ENCODE measurements around the gene FAM187B. TPM values are rescaled to one million over a fixed set of nuclear protein-coding genes. Genes with fewer than 3 reads are reported as not detected.

Gene FAM187B
- total and polyA plus RNA-seq, 2 donors (not counting 1 experiment from before 2014, with no cell fraction given), result 0.25 TPM; not detected in 1

- intact Hi-C loops (cut with micrococcal nuclease), result no loop called here
- Histone ChIP-seq H3K36me3 (replicated peaks in 1 of 2; ENCODE audit: control extremely low read depth in 1 of 2, control insufficient read depth in 1 of 2, extremely low read depth in 1 of 2, insufficient read depth in 2 of 2, low read length in 1 of 2) (no peaks in the 10 kb centered on the region), H3K4me3 (ENCODE audit: control extremely low read depth in 1 of 5, extremely low read depth in 1 of 5, insufficient read depth in 1 of 5, low read depth in 2 of 5, low read length in 4 of 5) (no peak overlapping the region), H3K9me3 (ENCODE audit: control extremely low read depth in 1 of 3, control insufficient read depth in 2 of 3, insufficient read depth in 1 of 3, low read length in 2 of 3) (peaks cover 0 to 6% (median 1%) of the 10 kb centered on the region in 3 donors), H4K20me1 (ENCODE audit: control insufficient read depth, insufficient read depth, low read length, poor library complexity, severe bottlenecking) (no peaks in the 10 kb centered on the region), H3K4me1 (ENCODE audit: control insufficient read depth in 2 of 2, insufficient read depth in 2 of 2, low read length in 2 of 2) (no peaks in the 10 kb centered on the region), H3K27ac (ENCODE audit: low read length in 2 of 2) (no peak overlapping the region), H2AFZ (ENCODE audit: insufficient read depth, low read depth, low read length, poor library complexity, severe bottlenecking) (no peak overlapping the region), H3K79me2 (ENCODE audit: control insufficient read depth, insufficient read depth, low read length) (no peaks in the 10 kb centered on the region), H3K27me3 (replicated peaks in 1 of 4; ENCODE audit: control extremely low read depth in 1 of 4, control insufficient read depth in 3 of 4, insufficient read depth in 4 of 4, low read length in 3 of 4) (no peaks in the 10 kb centered on the region), H3K9ac (ENCODE audit: low read length) (no peak overlapping the region), H3K4me2 (replicated peaks; ENCODE audit: low read depth, low read length, poor library complexity, severe bottlenecking) (no peak overlapping the region)
- ChIA-PET CTCF (interaction anchor here (1.1 to 1.2 kb wide), 2 partner anchors 32 to 34 kb away, joined by 3 read pairs; no protein-coding TSS in a partner anchor), POLR2A (no interaction called here)
- H3K27me3 Mint-ChIP-seq, result no peaks in the 10 kb centered on the region
- DNase-seq (no peak), ATAC-seq (ENCODE audit: low read depth) (no peak)
- H3K4me3 Mint-ChIP-seq, result no peak overlapping the region
- TF ChIP-seq EZH2 (IDR thresholded peaks at IDR 0.05; ENCODE audit: borderline replicate concordance, insufficient read depth, low read depth, low read length, poor library complexity, severe bottlenecking), result no peak
- no peak for TF ChIP-seq CTCF (IDR thresholded peaks at IDR 0.05)
- no CpG with 5 or more reads among the region's 1 CpG for WGBS (ENCODE audit: insufficient coverage)
- H3K4me1 Mint-ChIP-seq, result peaks cover 2% of the 10 kb centered on the region
- peaks cover 6% of the 10 kb centered on the region for H3K9me3 Mint-ChIP-seq (ENCODE audit: insufficient read depth)
- H3K27ac Mint-ChIP-seq, result peak overlapping the region; percentile 10
These were observed 44.3 kb downstream of the FAM187B start for GRCh38 chr19:35184267-35184666.

GRCh38 chr19:35181387-35181786 is 47.2 kb downstream of the FAM187B start:
- TF ChIP-seq EZH2 (IDR thresholded peaks at IDR 0.05; ENCODE audit: borderline replicate concordance, insufficient read depth, low read depth, low read length, poor library complexity, severe bottlenecking) (no peak), CTCF (IDR thresholded peaks at IDR 0.05) (no peak)
- no peak for ATAC-seq (ENCODE audit: low read depth)
- ChIA-PET POLR2A (no interaction called here), CTCF (interaction anchor here (1.4 kb wide), 1 partner anchor 40 kb away, joined by 4 read pairs; no protein-coding TSS in a partner anchor)
- Histone ChIP-seq H3K4me1 (ENCODE audit: control insufficient read depth in 2 of 2, insufficient read depth in 2 of 2, low read length in 2 of 2) (no peaks in the 10 kb centered on the region), H3K27me3 (replicated peaks in 1 of 4; ENCODE audit: control extremely low read depth in 1 of 4, control insufficient read depth in 3 of 4, insufficient read depth in 4 of 4, low read length in 3 of 4) (no peaks in the 10 kb centered on the region), H3K4me3 (ENCODE audit: control extremely low read depth in 1 of 5, extremely low read depth in 1 of 5, insufficient read depth in 1 of 5, low read depth in 2 of 5, low read length in 4 of 5) (no peak overlapping the region), H3K9me3 (ENCODE audit: control extremely low read depth in 1 of 3, control insufficient read depth in 2 of 3, insufficient read depth in 1 of 3, low read length in 2 of 3) (peaks cover 1 to 8% (median 7%) of the 10 kb centered on the region in 3 donors), H3K79me2 (ENCODE audit: control insufficient read depth, insufficient read depth, low read length) (no peaks in the 10 kb centered on the region), H3K27ac (ENCODE audit: low read length in 2 of 2) (no peak overlapping the region), H3K36me3 (replicated peaks in 1 of 2; ENCODE audit: control extremely low read depth in 1 of 2, control insufficient read depth in 1 of 2, extremely low read depth in 1 of 2, insufficient read depth in 2 of 2, low read length in 1 of 2) (no peaks in the 10 kb centered on the region), H4K20me1 (ENCODE audit: control insufficient read depth, insufficient read depth, low read length, poor library complexity, severe bottlenecking) (no peaks in the 10 kb centered on the region), H3K9ac (ENCODE audit: low read length) (no peak overlapping the region), H3K4me2 (replicated peaks; ENCODE audit: low read depth, low read length, poor library complexity, severe bottlenecking) (no peak overlapping the region), H2AFZ (ENCODE audit: insufficient read depth, low read depth, low read length, poor library complexity, severe bottlenecking) (no peak overlapping the region)
- Mint-ChIP-seq H3K9me3 (ENCODE audit: insufficient read depth) (peaks cover 6% of the 10 kb centered on the region), H3K4me1 (peaks cover 2% of the 10 kb centered on the region), H3K27me3 (no peaks in the 10 kb centered on the region), H3K4me3 (no peak overlapping the region), H3K27ac (no peak overlapping the region)
- intact Hi-C loops (cut with micrococcal nuclease), result no loop called here
- no peak for DNase-seq
- WGBS (ENCODE audit: insufficient coverage), result 82% methylated on average over 1 of the region's 1 CpG

All from B cell (primary cell).